SH-SY5Y (cell line): ENCODE data around the gene MTMR12.

Experiments
- GATA2 ChIP-seq: IDR thresholded peaks from 2 replicates; pipeline ENCODE4 v1.6.1; 2011; ENCODE audit warnings: mild to moderate bottlenecking, low read depth, low read length
- GATA3 ChIP-seq: IDR thresholded peaks from 2 replicates; pipeline ENCODE4 v1.6.1; 2011; ENCODE audit warnings: low read depth, mild to moderate bottlenecking, low read length, moderate library complexity

GRCh38 chr5:32249668-32250067 lies 63.1 kb downstream of the MTMR12 start:
- TF ChIP-seq GATA3 (no peak), GATA2 (no peak)
